GM19328 (cell line): Measurements from ENCODE around the gene P4HA2.

Experiments
- ATAC-seq: cut with Tn5 transposase; IDR thresholded peaks from one replicate; pipeline ENCODE4 v1.9.1; 2021; ENCODE audit warnings: mild to moderate bottlenecking, moderate library complexity; ENCODE audit not compliant: unreplicated experiment

The P4HA2 gene

DNA sequence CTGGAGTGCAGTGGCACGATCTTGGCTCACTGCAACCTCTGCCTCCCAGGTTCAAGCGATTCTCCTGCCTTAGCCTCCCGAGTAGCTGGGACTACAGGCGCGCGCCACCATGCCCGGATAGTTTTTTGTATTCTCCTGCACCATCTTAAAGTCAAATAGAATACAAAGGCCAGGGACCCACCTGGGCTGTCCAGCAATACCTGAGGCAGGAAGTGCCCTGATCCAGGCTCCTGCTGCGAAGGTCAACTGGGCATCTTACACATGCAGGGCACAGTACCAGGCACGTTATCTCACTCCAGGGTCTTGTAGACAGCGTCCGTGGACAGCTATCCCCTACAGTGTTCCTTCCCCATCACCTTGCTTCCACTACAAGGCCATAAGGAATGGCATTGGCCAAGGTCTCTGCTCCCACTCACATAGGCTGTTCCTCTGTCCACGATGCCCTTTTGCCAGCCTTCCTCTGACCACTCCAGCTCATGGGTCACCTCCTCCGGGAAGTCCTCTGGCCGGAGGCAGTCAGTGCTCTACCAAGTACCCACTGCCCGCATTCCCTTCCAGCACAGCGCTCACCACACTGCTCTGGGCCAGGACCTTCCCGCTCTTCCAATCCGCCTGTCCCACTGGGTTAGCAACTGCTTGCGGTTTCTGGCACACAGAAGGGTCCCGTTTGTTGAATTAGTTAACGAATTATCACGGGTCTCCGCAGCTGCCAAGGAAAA is 978 bp downstream of the P4HA2 start:
- ATAC-seq, result no peak

DNA sequence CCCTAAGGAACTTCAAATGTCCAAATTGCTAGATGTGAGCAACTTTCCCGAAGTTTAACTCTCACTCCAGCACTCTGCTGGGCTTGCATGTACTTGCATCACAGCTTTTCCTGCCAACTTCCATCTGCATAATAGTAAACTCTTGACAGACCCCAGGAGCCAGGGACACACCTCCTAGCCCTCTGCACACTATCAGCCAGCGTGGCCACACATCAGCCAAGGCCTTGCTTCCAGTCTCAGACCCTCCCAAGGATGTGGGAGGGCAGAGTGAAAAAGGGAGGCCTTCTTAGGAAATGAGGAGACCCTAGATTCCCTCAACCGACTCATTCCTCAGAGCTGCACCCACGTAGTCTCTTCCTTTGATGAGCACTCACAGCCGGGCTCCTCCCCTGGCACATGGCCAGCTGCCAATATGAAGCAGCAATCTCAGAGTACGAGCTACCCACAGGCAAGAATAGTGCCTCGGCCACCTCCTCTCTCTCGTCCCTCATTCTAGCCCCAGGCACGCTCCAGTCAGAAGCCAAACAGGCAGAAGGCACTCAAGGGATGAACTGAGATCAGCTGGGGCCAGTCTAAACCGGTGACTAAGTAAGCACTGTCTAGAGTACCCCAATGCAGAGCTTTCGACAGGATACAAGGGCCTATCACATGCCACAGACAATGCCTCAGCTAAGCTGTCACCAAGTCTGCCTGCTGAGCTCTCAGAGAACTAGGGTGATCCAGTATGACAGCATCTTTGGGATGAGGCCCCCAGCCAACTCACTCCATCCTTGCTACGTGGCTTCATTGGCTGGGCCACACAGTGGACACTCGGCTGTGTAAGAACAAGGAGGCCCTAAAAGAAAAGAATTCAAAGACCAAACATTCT is 2.3 kb downstream of the P4HA2 start:
- ATAC-seq, result no peak

DNA sequence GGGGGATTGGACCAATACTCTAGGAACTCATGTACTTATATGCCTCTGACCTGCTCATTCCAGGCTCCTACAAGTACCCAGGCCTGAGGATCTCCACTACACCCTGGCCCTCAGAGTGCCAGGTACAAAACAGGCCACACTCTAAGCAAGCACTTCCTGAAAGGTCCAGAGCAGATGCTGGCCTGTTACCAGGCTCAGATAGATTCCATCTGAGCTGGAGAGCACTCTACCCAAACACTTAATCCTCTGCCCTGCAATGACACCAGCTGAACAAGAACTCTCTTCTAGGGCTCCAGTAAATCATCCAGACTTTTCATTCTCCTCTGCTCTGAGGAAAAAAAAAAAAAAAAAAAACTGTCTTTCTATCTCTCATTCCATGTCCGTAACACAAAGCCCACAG is 2.9 kb downstream of the P4HA2 start:
- ATAC-seq, result no peak

DNA sequence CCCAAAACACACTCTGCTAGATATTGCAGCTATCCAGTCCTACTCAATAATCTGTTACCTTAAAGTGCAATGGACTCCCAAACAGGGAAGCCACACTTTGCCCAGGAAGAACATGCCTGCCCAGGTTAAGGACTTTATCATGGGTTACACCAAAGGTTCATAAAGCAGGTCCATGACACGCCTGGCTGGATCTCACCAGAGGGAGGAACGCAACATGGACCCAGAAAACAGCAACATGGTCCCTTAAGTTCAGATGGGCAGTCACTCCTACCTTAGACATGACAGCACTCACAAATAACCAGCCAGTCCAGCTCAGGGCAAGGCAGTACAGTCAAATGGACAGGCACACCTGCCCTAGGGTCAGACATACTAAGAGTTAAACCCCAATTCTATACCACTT is 3.8 kb downstream of the P4HA2 start:
- ATAC-seq, result no peak

DNA sequence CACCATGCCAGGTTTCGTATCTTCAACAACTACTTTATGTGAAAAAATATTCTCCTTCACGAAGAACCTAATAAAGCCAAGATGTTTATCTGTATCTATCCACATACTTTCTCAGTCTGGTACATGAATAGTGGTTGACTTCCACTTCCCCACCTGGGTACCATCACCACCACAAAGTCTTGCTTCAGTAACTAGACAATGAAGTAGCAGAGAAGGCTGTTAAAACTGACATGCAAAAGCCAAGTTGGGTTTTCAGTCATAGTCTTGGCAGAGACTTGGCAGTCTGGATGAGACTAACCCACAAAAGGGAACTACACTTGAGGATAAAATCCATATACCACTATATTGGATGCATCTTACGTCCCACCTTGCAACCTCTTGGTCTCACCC is 5.0 kb downstream of the P4HA2 start:
- peak; percentile 64 for ATAC-seq

DNA sequence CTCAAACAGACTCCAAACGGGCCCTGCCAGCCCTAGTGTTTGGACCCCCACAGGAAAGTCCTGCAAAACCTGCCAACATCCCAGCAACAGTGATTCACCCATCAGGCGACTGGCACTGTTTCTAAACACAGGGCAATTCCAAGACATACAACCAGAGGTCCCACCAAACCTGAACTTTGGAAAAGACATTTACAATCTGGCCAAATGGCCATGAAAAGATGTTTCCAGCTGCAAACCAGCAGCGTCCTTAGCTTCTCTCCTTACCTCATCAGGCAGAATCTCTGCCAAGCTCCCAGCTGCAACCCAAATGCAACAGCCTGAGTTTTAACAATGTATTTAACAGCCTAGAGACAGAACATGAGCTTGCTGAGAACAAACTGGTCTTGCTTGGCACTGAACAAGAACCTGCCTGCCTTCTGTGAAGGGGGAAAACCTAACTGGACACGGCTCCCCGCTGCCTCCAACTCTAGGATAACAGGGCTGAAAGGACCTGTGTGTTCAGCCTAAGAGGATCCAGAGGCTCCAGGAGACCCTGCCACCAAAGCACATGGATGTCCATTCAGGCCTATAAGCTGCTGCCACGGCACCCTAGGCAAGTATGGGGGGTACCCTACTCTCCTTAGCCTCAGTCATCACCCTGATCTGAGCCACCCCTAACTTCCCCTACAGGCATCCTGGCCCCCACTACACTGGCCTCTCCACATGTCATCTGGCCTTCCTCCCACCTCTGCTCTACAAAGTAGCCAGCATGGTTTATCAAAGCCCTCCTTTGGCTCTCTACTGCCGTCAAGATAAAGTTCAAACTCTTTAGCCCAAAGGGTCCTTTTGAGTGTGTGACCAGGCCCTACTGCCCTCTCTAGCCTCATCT is 5.6 kb downstream of the P4HA2 start:
- peak; percentile 8 for ATAC-seq

DNA sequence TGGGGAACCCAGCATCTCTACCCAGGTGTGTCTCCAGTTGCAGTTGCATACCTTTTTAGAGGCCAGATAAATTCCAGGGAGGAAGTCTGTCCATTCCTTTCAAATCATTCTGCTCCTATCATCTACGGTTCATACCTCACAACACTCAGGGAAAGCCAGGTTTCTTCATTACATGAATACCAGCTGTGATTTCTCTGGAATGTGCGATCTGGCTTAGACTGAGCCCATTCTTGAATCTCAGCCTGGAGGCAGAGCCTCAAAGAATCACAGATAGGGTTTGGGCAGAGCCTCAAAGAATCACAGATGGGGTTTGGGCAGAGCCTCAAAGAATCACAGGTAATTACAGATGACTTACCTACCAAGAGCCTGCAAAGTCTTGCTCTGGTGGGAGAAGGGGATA is 7.2 kb downstream of the P4HA2 start:
- no peak for ATAC-seq

DNA sequence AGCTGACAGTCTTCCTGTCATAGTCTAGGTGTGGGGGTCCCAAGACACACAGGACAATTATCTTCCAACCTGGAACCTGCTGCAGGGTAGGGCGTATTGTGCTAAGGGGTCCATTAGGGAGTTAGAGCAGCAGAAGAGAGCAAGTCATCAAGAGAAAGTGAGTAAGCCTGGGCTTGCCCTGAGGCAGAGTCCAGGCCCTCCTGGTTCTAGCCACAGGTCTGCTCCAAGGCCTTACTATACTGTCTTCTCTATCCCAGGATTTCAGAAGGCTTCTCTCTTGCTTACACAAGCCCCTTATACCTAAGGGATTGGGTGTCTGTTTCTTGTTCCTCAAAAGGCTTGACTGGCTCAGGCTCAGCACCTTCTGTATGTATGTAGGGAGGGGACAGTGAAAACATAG is 7.7 kb downstream of the P4HA2 start:
- no peak for ATAC-seq

DNA sequence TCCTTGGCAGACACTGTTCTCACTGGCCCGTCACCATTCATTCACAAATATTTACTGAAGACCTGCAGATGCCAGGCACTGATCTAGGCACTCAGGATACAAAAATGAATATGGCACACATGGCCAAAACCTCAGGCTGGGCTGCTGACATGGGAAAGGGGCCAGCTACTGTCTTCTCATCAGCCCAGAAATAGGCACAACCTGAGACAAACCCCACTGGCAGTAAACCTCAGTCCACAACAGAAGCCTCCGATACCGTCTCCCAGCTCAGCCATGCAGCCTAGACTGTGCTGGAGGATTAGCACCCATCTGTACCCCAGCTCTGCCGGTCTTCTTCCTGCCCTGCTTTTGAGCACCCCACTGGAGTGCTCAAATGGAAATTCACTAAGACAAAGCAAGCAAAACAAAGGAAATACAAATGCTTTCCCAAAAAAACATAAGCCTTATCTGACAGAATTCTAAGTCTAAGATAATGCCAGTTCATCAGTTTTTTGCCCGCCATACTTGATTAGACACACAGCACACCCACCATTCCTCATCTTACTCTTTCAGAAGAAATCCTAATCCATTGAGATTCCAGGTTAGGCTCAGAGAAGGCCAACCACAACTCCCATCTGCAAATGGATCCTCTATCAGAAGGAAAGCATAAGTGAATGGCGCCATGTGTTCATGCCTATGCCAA is 8.2 kb downstream of the P4HA2 start:
- ATAC-seq, result no peak

DNA sequence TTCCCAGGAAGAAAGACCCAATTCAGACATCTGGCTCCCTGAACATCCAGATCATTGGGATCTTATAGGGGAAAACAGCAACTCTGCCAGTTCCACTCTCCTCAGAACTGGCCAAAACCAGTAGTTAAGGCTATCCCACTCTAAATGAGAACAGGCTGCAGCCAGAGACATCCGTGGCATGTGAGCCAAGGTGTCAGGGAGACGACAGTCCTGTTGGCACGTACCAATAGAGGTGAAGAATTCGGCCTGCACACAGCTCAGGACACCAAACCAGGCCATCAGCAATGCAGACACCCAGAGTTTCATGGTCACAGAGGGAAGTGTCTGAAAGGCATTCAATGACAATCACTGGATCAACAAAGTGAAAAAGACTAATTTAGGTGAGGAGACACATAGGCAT is 9.3 kb downstream of the P4HA2 start:
- no peak for ATAC-seq

DNA sequence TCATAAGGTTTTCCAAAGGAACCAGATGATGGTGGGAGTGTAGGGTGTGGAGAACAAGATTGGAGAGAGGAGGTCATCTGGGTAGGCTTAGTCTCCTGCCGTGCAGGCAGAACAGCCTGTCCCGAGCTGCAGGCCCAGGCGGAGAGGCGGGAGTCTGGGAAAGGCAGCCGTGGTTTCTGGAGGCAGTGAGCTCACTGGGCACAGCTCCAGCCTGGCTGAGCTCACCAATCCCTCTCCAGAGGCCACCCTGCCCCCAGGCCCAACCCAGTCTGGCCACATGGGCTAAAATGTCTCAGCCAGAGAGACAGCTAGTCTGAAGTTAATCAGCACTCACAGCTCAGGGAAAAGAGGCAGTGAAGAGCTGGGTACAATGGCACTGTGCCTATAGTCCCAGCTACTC is 12.3 kb downstream of the P4HA2 start:
- no peak for ATAC-seq

DNA sequence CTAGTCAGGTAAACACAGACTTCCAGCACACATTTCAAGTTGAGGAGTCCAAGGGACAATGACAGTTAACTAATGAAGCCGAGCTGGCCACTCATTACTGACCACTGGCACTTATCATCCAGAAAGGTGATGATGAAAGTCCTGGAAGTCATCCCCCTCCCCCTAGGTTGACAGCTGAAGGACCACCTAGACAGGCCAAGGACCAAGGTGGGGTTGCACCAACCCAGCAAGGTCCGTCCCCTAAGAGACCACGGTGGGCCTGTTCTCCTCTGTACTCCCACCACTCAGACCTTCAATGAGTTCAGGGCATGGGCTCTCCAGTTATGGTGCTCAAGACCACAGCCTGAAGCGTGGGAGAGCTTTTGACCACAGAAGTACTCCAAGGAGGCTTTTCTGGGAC is 13.2 kb downstream of the P4HA2 start:
- ATAC-seq, result no peak

DNA sequence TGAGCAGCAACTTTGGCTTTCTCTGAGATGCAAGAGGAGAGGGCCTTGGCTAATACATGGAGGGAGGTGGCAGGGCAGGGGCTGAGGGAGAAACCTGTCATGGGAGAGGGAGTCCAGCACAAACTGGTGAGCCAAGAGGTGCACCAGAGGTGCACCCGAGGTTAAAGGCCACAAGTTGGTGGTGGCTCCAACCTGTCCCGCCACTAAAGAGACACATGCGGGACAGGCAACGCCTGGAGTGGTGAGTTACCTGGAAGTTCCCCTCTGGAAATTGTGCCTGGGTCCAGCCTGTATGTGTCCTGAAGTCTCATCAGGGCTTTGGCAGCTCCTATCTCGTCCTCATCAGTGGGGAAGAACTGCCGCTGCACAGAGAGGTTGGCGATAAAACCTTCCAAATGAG is 14.0 kb downstream of the P4HA2 start:
- no peak for ATAC-seq

DNA sequence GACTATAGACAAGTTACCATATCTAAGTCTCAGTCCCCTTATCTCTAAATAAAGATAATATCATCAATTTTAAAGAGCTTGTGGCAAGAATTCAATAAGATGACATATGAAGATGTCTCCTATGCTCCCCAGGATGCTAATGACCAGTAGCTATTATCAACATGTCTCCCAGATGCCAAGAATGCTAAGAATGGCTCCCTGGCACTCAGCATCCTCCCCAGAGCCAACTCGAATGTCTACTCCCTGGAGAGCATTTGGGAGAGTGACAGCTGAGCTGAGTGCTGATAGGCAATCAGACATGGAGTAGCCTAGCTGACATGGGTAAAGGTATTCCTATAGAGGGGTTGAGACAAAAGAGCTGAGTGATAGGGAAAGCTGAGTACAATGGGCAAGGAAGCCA is 15.9 kb downstream of the P4HA2 start:
- no peak for ATAC-seq

DNA sequence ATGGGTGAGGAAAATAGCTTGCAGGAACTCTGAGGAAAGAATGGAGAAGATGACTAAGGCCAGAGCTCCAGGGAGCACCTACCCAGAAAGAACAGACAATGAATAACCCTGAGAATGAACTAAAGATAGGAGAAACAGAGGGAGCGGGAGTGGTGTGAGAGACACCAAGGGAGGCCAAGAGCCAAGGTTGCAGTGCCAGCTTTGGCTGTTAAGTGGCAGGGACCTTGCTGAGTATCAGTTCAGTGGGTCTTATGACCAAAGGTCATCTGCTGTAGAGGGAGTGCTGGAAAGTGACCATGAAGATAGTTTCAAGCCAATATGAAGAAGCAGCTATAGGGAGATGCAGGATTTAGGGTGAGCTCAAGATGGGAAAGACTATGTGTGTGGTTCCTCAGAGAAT is 16.7 kb downstream of the P4HA2 start:
- no peak for ATAC-seq

DNA sequence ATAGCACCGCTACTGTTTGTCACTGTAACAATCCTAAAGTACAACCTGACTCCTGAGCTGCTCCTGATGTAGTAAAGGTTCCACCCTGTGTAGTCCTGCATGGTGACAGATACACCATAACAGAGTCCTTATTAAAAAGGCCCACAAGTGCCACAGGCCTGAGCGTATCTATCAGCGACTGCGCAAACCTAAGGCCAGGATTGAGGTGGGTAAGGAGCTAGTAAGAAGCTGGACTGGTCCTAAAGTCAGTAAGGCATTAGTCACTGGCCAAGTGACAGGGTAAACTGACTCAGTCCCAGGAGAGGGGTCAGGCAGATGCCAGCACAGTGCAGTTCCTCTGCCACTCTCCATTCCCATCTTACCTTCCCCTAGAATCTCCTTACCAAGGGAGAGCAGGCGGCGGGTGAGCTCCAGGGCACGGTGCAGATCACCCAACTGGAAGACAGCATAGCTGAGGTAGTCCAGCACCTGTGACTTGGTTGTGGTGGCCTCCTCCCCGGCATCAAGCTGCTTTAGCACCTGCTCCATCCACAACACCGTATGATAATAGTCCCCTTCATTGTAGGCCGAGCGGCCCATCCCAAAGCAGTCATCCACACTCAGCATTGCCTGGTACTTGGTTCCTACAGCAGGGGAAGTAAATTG is 17.6 kb downstream of the P4HA2 start:
- no peak for ATAC-seq

DNA sequence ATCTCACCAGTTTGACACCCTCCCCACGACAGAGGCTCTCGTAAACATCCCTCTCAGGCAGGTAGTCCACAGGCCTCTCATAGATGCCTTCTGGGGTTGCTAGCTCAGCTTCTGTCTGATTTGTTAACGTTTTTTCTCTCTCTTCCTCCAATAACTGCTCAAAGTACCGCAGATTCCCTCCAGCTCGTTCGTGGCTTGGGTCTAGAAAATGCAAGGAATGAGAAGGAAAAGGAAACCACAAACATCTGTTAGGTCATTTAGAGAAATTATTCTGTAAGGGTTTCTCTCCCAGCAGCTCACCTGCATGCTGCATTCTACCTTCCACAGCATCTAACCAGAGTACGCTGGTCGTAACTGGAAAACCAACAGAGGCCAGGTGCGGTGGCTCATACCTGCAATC is 18.5 kb downstream of the P4HA2 start:
- ATAC-seq, result no peak

DNA sequence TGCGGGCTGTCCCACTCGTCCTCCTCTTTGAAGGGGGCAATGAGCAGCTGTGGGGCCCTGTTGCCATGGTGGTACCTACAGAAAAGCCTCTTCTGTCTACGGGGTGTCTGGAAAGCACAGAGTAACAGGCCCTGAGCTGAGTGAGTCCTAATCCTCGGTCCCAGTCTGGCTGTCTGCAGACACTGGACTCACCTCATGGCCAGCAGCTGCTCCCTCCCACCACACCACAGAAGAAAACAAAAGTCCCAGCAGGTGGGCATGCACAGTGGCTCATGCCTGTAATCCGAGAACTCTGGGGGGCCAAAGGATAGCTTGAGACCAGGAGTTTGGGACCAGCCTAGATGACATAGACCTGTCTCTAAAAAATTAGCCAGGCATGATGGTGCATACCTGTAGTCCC is 19.9 kb downstream of the P4HA2 start:
- no peak for ATAC-seq

DNA sequence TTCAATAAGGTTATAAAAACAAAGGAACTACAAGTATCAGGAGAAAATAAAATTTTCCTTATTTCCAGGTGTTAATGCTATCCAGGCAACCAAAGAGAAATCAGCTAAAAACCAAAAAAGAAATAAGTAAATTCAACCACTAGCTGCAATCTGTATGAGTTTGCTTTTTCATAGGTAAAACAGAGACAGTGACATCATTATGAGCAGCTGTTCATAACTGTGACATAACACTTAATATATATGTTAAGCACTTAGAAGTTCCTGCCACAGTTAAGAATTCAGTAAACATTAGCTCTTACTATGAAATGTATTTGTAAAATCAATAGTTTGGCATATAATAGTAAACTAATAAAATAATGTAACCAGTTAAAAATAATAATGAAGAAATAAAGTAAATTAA is 20.9 kb downstream of the P4HA2 start:
- ATAC-seq, result no peak

DNA sequence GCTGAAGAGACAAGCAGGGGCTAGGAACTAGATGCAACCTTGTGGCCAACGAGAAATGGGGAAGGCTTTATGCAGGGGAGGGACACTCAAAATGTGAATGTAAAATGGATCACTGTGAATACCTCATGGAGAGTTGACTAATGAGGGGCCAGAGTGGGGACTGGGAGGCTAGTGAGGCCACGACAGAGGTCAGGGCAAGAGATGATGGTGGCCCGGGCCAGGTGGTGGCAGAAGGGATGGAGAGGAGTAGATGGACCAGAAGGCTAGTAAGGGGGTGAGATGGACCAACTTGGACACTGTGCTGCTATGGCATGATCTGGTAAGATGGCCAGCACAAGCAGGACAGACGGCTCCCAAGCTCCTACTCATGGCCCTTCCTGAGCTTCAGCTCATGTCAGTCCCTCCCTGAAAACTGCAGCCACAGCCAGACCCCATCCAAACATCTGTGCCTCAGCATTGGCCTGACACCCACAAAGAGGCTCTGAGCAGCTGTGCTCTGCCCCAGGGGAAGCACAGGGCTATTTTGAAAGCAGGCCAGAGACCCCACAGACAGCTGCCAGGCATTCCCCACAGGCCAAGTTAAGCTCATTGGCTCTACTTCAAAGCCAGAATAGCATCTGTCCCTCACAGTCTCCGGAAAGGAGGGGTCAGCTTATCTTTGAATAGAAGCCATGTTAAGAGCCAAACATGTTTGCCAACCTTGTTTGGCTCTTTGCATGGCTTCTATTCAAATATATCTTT is 22.1 kb downstream of the P4HA2 start:
- peak; percentile 67 for ATAC-seq
